Measurements from ENCODE around the gene STK11IP.

STK11IP gene

DNA sequence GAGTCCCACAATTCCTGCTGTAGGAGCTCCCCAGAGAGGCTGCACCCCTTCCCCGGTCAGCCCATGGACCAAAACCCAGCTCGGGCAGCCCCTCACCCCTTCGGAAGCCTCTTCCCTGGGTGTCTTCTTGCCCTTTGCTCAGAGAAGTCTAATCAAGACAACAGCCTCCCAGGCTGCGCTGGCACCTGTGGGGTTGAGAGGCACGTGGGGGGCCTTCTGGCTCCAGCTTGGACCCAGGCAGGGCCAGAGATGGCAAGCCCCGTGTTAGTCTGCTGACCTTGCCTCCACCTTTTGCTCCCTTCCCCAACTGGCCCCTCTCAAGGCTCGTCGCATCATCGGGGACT is 40.2 kb downstream of the STK11IP start:
- TF ChIP-seq SIN3A (IDR thresholded peaks at IDR 0.05; ENCODE audit: borderline replicate concordance, insufficient read depth, low read length) (no peak), REST (IDR thresholded peaks at IDR 0.05; ENCODE audit: insufficient read depth in 1 of 2, low read depth in 2 of 2, low read length in 2 of 2) (no peak), POLR2AphosphoS5 (IDR thresholded peaks at IDR 0.05; ENCODE audit: low read depth, low read length) (no peak), TAF1 (IDR thresholded peaks at IDR 0.05; ENCODE audit: borderline replicate concordance, insufficient read depth, low read length) (no peak)

- TF ChIP-seq POLR2AphosphoS5 (IDR thresholded peaks at IDR 0.05; ENCODE audit: low read depth, low read length) (no peak), TAF1 (IDR thresholded peaks at IDR 0.05; ENCODE audit: borderline replicate concordance, insufficient read depth, low read length) (no peak), FOXP2 (optimal IDR thresholded peaks at IDR 0.05; ENCODE audit: borderline replicate concordance, extremely low read depth, extremely low read length, insufficient read depth) (no peak), SIN3A (IDR thresholded peaks at IDR 0.05; ENCODE audit: borderline replicate concordance, insufficient read depth, low read length) (no peak), REST (IDR thresholded peaks at IDR 0.05; ENCODE audit: insufficient read depth in 1 of 2, low read depth in 2 of 2, low read length in 2 of 2) (no peak)
Measured at GRCh38 chr2:219638217-219638947, 40.7 kb downstream of the STK11IP start.

DNA sequence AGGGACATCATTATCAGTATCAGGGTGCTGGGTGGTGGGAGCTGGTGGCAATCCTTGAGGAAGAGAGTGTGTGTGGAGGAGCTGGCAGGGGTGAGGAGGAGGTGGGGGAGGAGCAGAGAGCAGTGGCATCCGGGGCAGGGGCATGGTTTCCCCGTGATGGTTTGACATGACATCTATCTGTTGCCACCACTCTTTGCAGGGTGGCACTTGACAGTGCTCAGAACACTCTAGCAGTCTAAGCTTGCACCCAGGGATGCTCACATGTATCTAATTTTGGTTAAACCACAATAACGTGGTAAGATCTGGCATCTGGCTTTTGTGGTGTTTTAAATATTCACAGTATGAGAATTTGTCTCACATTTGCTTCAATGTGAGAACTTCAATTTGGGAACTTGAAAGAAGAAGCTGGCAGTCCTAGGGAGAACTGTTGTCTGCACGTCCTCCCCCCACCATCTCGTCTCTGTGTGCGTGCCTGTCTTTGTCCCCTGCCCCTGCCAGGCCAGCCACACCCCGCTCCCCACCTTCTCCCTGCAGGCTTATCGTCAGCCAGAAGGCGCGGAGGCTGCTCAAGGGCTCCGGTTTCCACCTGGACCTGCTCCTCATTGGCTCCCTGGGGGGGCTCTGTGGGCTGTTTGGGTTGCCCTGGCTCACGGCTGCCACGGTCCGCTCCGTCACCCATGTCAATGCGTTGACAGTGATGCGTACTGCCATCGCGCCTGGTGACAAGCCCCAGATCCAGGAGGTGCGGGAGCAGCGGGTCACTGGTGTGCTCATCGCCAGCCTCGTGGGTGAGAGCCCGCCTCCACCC is 41.5 kb downstream of the STK11IP start:
- TF ChIP-seq TAF1 (IDR thresholded peaks at IDR 0.05; ENCODE audit: borderline replicate concordance, insufficient read depth, low read length): no peak
- no peak for TF ChIP-seq POLR2AphosphoS5 (IDR thresholded peaks at IDR 0.05; ENCODE audit: low read depth, low read length)
- TF ChIP-seq REST (IDR thresholded peaks at IDR 0.05; ENCODE audit: insufficient read depth in 1 of 2, low read depth in 2 of 2, low read length in 2 of 2): no peak
- TF ChIP-seq FOXP2 (optimal IDR thresholded peaks at IDR 0.05; ENCODE audit: borderline replicate concordance, extremely low read depth, extremely low read length, insufficient read depth): no peak

- TF ChIP-seq TAF1 (IDR thresholded peaks at IDR 0.05; ENCODE audit: borderline replicate concordance, insufficient read depth, low read length): no peak
- TF ChIP-seq SIN3A (IDR thresholded peaks at IDR 0.05; ENCODE audit: borderline replicate concordance, insufficient read depth, low read length): no peak
- TF ChIP-seq FOXP2 (optimal IDR thresholded peaks at IDR 0.05; ENCODE audit: borderline replicate concordance, extremely low read depth, extremely low read length, insufficient read depth): no peak
- no peak for TF ChIP-seq REST (IDR thresholded peaks at IDR 0.05; ENCODE audit: insufficient read depth in 1 of 2, low read depth in 2 of 2, low read length in 2 of 2)
- TF ChIP-seq POLR2AphosphoS5 (IDR thresholded peaks at IDR 0.05; ENCODE audit: low read depth, low read length): no peak
Measured at GRCh38 chr2:219641390-219642068, 43.9 kb downstream of the STK11IP start.

Data from PFSK-1 (cell line).